ENCODE measurements around the gene SIRT3. TPM values are rescaled to one million over a fixed set of nuclear protein-coding genes. Genes with fewer than 3 reads are reported as not detected.
A peak's percentile ranks its signal among the peaks of the same experiment; 100 is the strongest.

The SIRT3 gene
- total and polyA plus RNA-seq, 2 of the 13 experiments (the other 11 are each of a cell fraction or from before 2014, with no cell fraction given) = 15.1 to 18.2 TPM

DNA sequence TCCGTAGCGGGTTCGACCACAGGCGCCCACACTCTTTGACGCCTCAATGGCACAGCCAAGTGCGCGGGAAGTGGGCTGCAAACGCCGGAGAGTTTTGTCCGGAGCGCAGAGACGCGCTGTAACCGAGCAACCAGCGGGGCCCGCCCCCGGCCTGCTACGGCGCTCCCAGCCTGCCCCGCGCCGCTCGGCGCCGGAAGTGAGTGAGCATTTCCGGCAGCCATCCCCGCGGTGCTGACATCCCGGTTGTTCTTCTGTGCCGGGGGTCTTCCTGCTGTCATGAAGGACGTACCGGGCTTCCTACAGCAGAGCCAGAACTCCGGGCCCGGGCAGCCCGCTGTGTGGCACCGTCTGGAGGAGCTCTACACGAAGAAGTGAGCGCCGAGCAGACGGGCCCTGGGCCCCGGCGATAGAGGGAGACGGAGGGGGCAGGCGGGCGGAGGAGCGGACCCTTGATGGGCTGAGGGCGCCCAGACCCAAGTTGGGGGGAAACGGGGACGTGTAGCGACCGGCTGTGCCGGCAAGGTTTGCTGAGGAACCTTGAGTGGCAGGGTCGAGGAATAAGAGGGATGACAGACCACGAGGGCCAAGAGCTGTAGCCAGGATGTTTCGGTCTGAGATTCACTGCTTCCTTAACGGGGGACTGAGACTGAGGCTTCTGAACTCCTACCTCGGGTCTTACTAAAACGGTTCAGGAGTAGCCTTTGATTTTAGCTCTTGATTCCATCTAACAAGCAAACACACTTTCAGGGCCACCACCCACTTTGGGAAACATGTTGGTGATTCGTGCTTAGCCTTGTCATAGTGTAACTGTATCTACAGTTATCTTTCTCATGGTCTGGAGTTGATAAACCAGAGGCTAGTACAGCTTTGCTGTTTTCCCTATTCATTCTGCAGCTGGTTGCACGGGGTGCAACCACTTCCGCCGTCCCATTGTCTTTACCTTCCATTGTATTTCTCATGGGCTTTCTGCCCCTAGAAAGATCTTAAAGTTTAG, 929 bp upstream of the SIRT3 start, which contains the start of gene PSMD13 (continued):
- TF ChIP-seq HIVEP1 (CRISPR knock-in tag; IDR thresholded peaks at IDR 0.05) (peak; percentile 59), TEAD3 (CRISPR knock-in tag; optimal IDR thresholded peaks at IDR 0.05; ENCODE audit: borderline replicate concordance) (peak; percentile 8), FOXA3 (CRISPR knock-in tag; IDR thresholded peaks at IDR 0.05) (0 out of 2 replicates have a peak, but pooled peaks have one; percentile 6), PHF21A (CRISPR knock-in tag; IDR thresholded peaks at IDR 0.05) (peak; percentile 41; the same call in 1 of the 2 replicates), ZNF501 (CRISPR knock-in tag; IDR thresholded peaks at IDR 0.05) (peak; percentile 94), SIN3B (IDR thresholded peaks at IDR 0.05; ENCODE audit: low read length) (peak; percentile 65), ZNF12 (CRISPR knock-in tag; IDR thresholded peaks at IDR 0.05) (no peak), SP5 (CRISPR knock-in tag; IDR thresholded peaks at IDR 0.05; ENCODE audit: borderline replicate concordance, low read depth) (peak; percentile 70; the same call in 1 of the 2 replicates), ATAD3A (CRISPR knock-in tag; IDR thresholded peaks at IDR 0.05) (no peak), CEBPB (IDR thresholded peaks at IDR 0.05; ENCODE audit: borderline replicate concordance, low read depth, low read length) (no peak), KDM2A (CRISPR knock-in tag; IDR thresholded peaks at IDR 0.05; ENCODE audit: borderline replicate concordance, low read depth) (peak; percentile 81), KLF16 (CRISPR knock-in tag; IDR thresholded peaks at IDR 0.05) (peak in 1 of 2 experiments; percentile 86; a peak in 2 of 4 replicates), ZNF724P (CRISPR knock-in tag; IDR thresholded peaks at IDR 0.05; ENCODE audit: borderline replicate concordance) (no peak; the same call in 1 of the 2 replicates), NFYB (CRISPR knock-in tag; IDR thresholded peaks at IDR 0.05) (peak; percentile 10; the same call in 1 of the 2 replicates), ETV6 (CRISPR knock-in tag; conservative IDR thresholded peaks at IDR 0.05) (peak; percentile 53), ZSCAN20 (CRISPR knock-in tag; IDR thresholded peaks at IDR 0.05; ENCODE audit: borderline replicate concordance) (peak; percentile 83; the same call in 1 of the 2 replicates), SAP130 (CRISPR knock-in tag; IDR thresholded peaks at IDR 0.05; ENCODE audit: low read depth) (peak; percentile 97), POLR2A (IDR thresholded peaks at IDR 0.05; ENCODE audit: insufficient read depth in 1 of 2, low read depth in 2 of 2, low read length in 2 of 2) (peak; percentile 13 to 65; a peak in 3 of 4 replicates), ZNF788 (CRISPR knock-in tag; IDR thresholded peaks at IDR 0.05; ENCODE audit: borderline replicate concordance) (peak; percentile 77; the same call in 1 of the 2 replicates), RARA (CRISPR knock-in tag; IDR thresholded peaks at IDR 0.05) (no peak; the same call in 1 of the 2 replicates), ZNF792 (CRISPR knock-in tag; IDR thresholded peaks at IDR 0.05) (peak; percentile 34; the same call in 1 of the 2 replicates), ZNF552 (CRISPR knock-in tag; IDR thresholded peaks at IDR 0.05; ENCODE audit: borderline replicate concordance) (no peak), SP2 (CRISPR knock-in tag; IDR thresholded peaks at IDR 0.05) (peak; percentile 70), CREB1 (IDR thresholded peaks at IDR 0.05) (no peak), CREB1 (CRISPR knock-in tag; IDR thresholded peaks at IDR 0.05) (peak; percentile 58; the same call in 1 of the 2 replicates)
- TF ChIP-seq, protein P1, sequence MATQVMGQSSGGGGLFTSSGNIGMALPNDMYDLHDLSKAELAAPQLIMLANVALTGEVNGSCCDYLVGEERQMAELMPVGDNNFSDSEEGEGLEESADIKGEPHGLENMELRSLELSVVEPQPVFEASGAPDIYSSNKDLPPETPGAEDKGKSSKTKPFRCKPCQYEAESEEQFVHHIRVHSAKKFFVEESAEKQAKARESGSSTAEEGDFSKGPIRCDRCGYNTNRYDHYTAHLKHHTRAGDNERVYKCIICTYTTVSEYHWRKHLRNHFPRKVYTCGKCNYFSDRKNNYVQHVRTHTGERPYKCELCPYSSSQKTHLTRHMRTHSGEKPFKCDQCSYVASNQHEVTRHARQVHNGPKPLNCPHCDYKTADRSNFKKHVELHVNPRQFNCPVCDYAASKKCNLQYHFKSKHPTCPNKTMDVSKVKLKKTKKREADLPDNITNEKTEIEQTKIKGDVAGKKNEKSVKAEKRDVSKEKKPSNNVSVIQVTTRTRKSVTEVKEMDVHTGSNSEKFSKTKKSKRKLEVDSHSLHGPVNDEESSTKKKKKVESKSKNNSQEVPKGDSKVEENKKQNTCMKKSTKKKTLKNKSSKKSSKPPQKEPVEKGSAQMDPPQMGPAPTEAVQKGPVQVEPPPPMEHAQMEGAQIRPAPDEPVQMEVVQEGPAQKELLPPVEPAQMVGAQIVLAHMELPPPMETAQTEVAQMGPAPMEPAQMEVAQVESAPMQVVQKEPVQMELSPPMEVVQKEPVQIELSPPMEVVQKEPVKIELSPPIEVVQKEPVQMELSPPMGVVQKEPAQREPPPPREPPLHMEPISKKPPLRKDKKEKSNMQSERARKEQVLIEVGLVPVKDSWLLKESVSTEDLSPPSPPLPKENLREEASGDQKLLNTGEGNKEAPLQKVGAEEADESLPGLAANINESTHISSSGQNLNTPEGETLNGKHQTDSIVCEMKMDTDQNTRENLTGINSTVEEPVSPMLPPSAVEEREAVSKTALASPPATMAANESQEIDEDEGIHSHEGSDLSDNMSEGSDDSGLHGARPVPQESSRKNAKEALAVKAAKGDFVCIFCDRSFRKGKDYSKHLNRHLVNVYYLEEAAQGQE (IDR thresholded peaks at IDR 0.05; ENCODE audit: borderline replicate concordance in 1 of 2, low read depth in 1 of 2, low read length in 2 of 2) = no peak
- TF ChIP-seq, protein P2, sequence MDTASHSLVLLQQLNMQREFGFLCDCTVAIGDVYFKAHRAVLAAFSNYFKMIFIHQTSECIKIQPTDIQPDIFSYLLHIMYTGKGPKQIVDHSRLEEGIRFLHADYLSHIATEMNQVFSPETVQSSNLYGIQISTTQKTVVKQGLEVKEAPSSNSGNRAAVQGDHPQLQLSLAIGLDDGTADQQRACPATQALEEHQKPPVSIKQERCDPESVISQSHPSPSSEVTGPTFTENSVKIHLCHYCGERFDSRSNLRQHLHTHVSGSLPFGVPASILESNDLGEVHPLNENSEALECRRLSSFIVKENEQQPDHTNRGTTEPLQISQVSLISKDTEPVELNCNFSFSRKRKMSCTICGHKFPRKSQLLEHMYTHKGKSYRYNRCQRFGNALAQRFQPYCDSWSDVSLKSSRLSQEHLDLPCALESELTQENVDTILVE (CRISPR knock-in tag; IDR thresholded peaks at IDR 0.05) = peak; percentile 48; the same call in 1 of the 2 replicates
